ENCODE results near the gene ZNF557.

ZNF557 gene

GRCh38 chr19:7137120-7137519 is 67.6 kb downstream of the ZNF557 start:
- H3K36me3 ChIP-seq (ENCODE audit: insufficient read depth, low read length), result peaks cover 6% of the 10 kb centered on the region
- no peaks in the 10 kb centered on the region for H3K27me3 ChIP-seq (ENCODE audit: control insufficient read depth, insufficient read depth, low read length)
- peaks cover 6% of the 10 kb centered on the region for H3K4me1 ChIP-seq (ENCODE audit: control insufficient read depth, insufficient read depth, low read length)
- H3K4me2 ChIP-seq (ENCODE audit: low read length), result no peak overlapping the region
- H3K9ac ChIP-seq (ENCODE audit: low read depth, low read length), result no peak overlapping the region
- H3K9me3 ChIP-seq (replicated peaks; ENCODE audit: low read length), result no peaks in the 10 kb centered on the region
- H3K4me3 ChIP-seq (ENCODE audit: low read length), result no peak overlapping the region

Measured in skeletal muscle satellite cell (primary cell).